CD14-positive monocyte (primary cell): ENCODE measurements around the gene STX11. TPM values are rescaled to one million over a fixed set of nuclear protein-coding genes. Genes with fewer than 3 reads are reported as not detected.
A peak's percentile ranks its signal among the peaks of the same experiment; 100 is the strongest.

Source experiments
- DNase-seq, 3 donors: peaks; one replicate each; pipeline ENCODE4 v3.0.0-alpha.2; 2011 to 2022
- H2AFZ ChIP-seq: 2 replicates; pipeline ENCODE4 v1.6.0; 2012; ENCODE audit warnings: mild to moderate bottlenecking, low read depth, low read length, inconsistent platforms; ENCODE audit not compliant: insufficient read depth, poor library complexity, severe bottlenecking
- H3K27ac ChIP-seq, 2 donors: 1 replicate in 1 of 2; 2 replicates in 1 of 2; pipeline ENCODE4 v1.5.1; 2012 to 2013; ENCODE audit warnings: low read length in 2 of 2, control low read depth in 1 of 2, inconsistent platforms in 1 of 2, low read depth in 1 of 2, mild to moderate bottlenecking in 1 of 2
- H3K27me3 ChIP-seq, 2 donors: one replicate each; pipeline versions ENCODE4 v1.6.0 to v1.6.1; 2011 to 2013; ENCODE audit warnings: low read length in 2 of 2; ENCODE audit not compliant: control insufficient read depth in 2 of 2, insufficient read depth in 2 of 2
- H3K36me3 ChIP-seq, 2 donors: replicated peaks in 1 of 2; 1 replicate in 1 of 2; 2 replicates in 1 of 2; pipeline versions ENCODE4 v1.5.1 to v1.6.1; 2012 to 2013; ENCODE audit warnings: low read length in 2 of 2, control low read depth in 1 of 2, inconsistent platforms in 1 of 2, mild to moderate bottlenecking in 1 of 2; ENCODE audit not compliant: insufficient read depth in 2 of 2, control insufficient read depth in 1 of 2
- H3K4me1 ChIP-seq, 2 donors: 1 replicate in 1 of 2; 2 replicates in 1 of 2; pipeline versions ENCODE4 v1.5.1 to v1.6.1; 2012 to 2013; ENCODE audit warnings: low read length in 2 of 2, control low read depth in 1 of 2, inconsistent platforms in 1 of 2, mild to moderate bottlenecking in 1 of 2, moderate library complexity in 1 of 2; ENCODE audit not compliant: insufficient read depth in 2 of 2, control insufficient read depth in 1 of 2
- H3K4me2 ChIP-seq: replicated peaks from 2 replicates; pipeline ENCODE3; 2012; ENCODE audit warnings: low read length, moderate library complexity, mild to moderate bottlenecking; ENCODE audit not compliant: poor library complexity, severe bottlenecking; ENCODE audit errors: extremely low read depth
- H3K4me3 ChIP-seq, 3 experiments: fragments of 200-600 bp in 1 of 3; sonication (generic) in 1 of 3; replicated peaks in 1 of 3; 1 replicate in 2 of 3; 2 replicates in 1 of 3; pipeline ENCODE4 v1.5.1; 2011 to 2013; ENCODE audit warnings: low read length in 3 of 3, mild to moderate bottlenecking in 3 of 3, control low read depth in 2 of 3, low read depth in 2 of 3, inconsistent platforms in 1 of 3, moderate library complexity in 1 of 3
- H3K79me2 ChIP-seq: 2 replicates; pipeline ENCODE4 v1.6.0; 2012; ENCODE audit warnings: mild to moderate bottlenecking, control low read depth, inconsistent platforms, low read length, moderate library complexity; ENCODE audit not compliant: insufficient read depth
- H3K9ac ChIP-seq: 2 replicates; pipeline ENCODE4 v1.6.0; 2017; ENCODE audit warnings: low read length, mild to moderate bottlenecking; ENCODE audit not compliant: insufficient read depth, poor library complexity, severe bottlenecking
- H3K9me3 ChIP-seq, 2 donors: replicated peaks in 1 of 2; 1 replicate in 1 of 2; 2 replicates in 1 of 2; pipeline versions ENCODE4 v1.5.1 to v1.6.1; 2012 to 2013; ENCODE audit warnings: low read length in 2 of 2, control low read depth in 1 of 2; ENCODE audit not compliant: control insufficient read depth in 1 of 2, insufficient read depth in 1 of 2
- H4K20me1 ChIP-seq: 2 replicates; pipeline ENCODE4 v1.6.0; 2012; ENCODE audit warnings: mild to moderate bottlenecking, low read length, control low read depth, moderate library complexity; ENCODE audit not compliant: insufficient read depth
- H3K27ac Mint-ChIP-seq, 7 donors: one replicate each; pipeline ENCODE4 v1.8.0; 2020; ENCODE audit warnings: mild to moderate bottlenecking in 7 of 7, mixed read lengths in 7 of 7, moderate library complexity in 6 of 7, inconsistent platforms in 2 of 7
- H3K27me3 Mint-ChIP-seq, 3 donors: one replicate each; pipeline ENCODE4 v1.8.0; 2021 to 2022; ENCODE audit warnings: low read depth in 3 of 3, mild to moderate bottlenecking in 3 of 3, mixed read lengths in 3 of 3, moderate library complexity in 3 of 3, inconsistent platforms in 1 of 3
- H3K36me3 Mint-ChIP-seq, 2 donors: one replicate each; pipeline ENCODE4 v1.8.0; 2020; ENCODE audit warnings: mixed read lengths in 2 of 2, inconsistent platforms in 1 of 2, mild to moderate bottlenecking in 1 of 2
- H3K4me1 Mint-ChIP-seq: one replicate; pipeline ENCODE4 v1.8.0; 2020; ENCODE audit warnings: mild to moderate bottlenecking, mixed read lengths
- H3K4me3 Mint-ChIP-seq, 2 donors: one replicate each; pipeline ENCODE4 v1.8.0; 2020; ENCODE audit warnings: mild to moderate bottlenecking in 2 of 2, mixed read lengths in 2 of 2, moderate library complexity in 1 of 2
- H3K9me3 Mint-ChIP-seq, 7 donors: one replicate each; pipeline ENCODE4 v1.8.0; 2020 to 2022; ENCODE audit warnings: mixed read lengths in 7 of 7, mild to moderate bottlenecking in 6 of 7, moderate library complexity in 6 of 7, inconsistent platforms in 2 of 7
- CTCF ChIP-seq: fragments of 200-600 bp; IDR thresholded peaks from one replicate; pipeline ENCODE4 v1.8.0; 2022; ENCODE audit warnings: antibody characterized with exemption, mild to moderate bottlenecking
- WGBS: methylation state at CpG from one replicate; pipeline ENCODE4 v1.1.5; 2013; ENCODE audit warnings: missing lambda C conversion rate; ENCODE audit not compliant: insufficient coverage; 5-methylcytosine and 5-hydroxymethylcytosine counted together
- intact Hi-C, 2 donors: fragments of 100-400 bp; cut with micrococcal nuclease; formaldehyde crosslinking; loops; one replicate each; pipeline versions ENCODE4 v1.15.0 to v1.15.1; 2023
- polyA plus RNA-seq, 3 donors: library from polyadenylated mRNA; depleted of rRNA in 1 of 3; unstranded in 2 of 3; stranded (reverse) in 1 of 3; fragments of 300-500 nt in 2 of 3; fragments of >200 nt in 1 of 3; fragmentation: Illumina TruSeq in 2 of 3; gene quantifications; 1 replicate in 2 of 3; 2 replicates in 1 of 3; pipeline ENCODE4 v1.2.3, GENCODE V29; 2012 to 2021

Gene STX11
- polyA plus RNA-seq, 3 donors = 276 to 372 (median 367) TPM

- Histone ChIP-seq H3K27me3 (no peaks in the 10 kb centered on the region), H3K4me1 (peaks cover 94 to 100% of the 10 kb centered on the region in 2 donors), H3K27ac (peak overlapping the region; percentile 63 to 83), H3K4me2 (peak overlapping the region; percentile 92), H4K20me1 (peaks cover 99% of the 10 kb centered on the region), H3K79me2 (peaks cover 97% of the 10 kb centered on the region), H3K9me3 (no peaks in the 10 kb centered on the region), H3K36me3 (peaks cover 29 to 60% of the 10 kb centered on the region in 2 donors), H3K4me3 (peak overlapping the region in 2 of 3 experiments; percentile 29 to 90), H2AFZ (no peak overlapping the region), H3K9ac (no peak overlapping the region)
- H3K36me3 Mint-ChIP-seq = peaks cover 60 to 65% of the 10 kb centered on the region in 2 donors
- TF ChIP-seq CTCF = no peak
- no peaks in the 10 kb centered on the region for H3K27me3 Mint-ChIP-seq
- peaks cover 0 to 3% (median 0%) of the 10 kb centered on the region in 7 donors for H3K9me3 Mint-ChIP-seq
- intact Hi-C loops = loop anchor here (5.0 to 10.0 kb wide), 3 partner anchors 58 to 195 kb away; partner anchors contain the start of gene SF3B5 (in 1 of the 2)
- H3K4me3 Mint-ChIP-seq = peak overlapping the region; percentile 67 to 76
- peak overlapping the region; percentile 93 to 99 (median 97) for H3K27ac Mint-ChIP-seq
- no CpG with 5 or more reads among the region's 4 CpGs for WGBS
- H3K4me1 Mint-ChIP-seq = peaks cover 85% of the 10 kb centered on the region
- DNase-seq = peak; percentile 56 to 75 (median 62)
These were observed 9.4 kb downstream of the STX11 start for GRCh38 chr6:144159742-144160141.

- no peak for DNase-seq
- H3K79me2 ChIP-seq = peaks cover 97% of the 10 kb centered on the region
- Mint-ChIP-seq H3K9me3 (peaks cover 0 to 5% (median 0%) of the 10 kb centered on the region in 7 donors), H3K36me3 (peaks cover 56 to 62% of the 10 kb centered on the region in 2 donors), H3K4me3 (no peak overlapping the region), H3K27ac (peak overlapping the region; percentile 54 to 99 (median 96)), H3K4me1 (peaks cover 84% of the 10 kb centered on the region), H3K27me3 (no peaks in the 10 kb centered on the region)
- H3K4me3 ChIP-seq = peak overlapping the region in 1 of 3 experiments; percentile 90
- intact Hi-C loops = no loop called here
- no peak overlapping the region for H3K9ac ChIP-seq
- peak overlapping the region; percentile 92 for H3K4me2 ChIP-seq
- WGBS = no CpG with 5 or more reads among the region's 2 CpGs
- H3K27me3 ChIP-seq = no peaks in the 10 kb centered on the region
- peaks cover 29 to 58% of the 10 kb centered on the region in 2 donors for H3K36me3 ChIP-seq
- H2AFZ ChIP-seq = no peak overlapping the region
- peaks cover 99% of the 10 kb centered on the region for H4K20me1 ChIP-seq
- TF ChIP-seq CTCF = no peak
- H3K27ac ChIP-seq = peak overlapping the region; percentile 63 to 83
- peaks cover 86 to 100% of the 10 kb centered on the region in 2 donors for H3K4me1 ChIP-seq
- H3K9me3 ChIP-seq = no peaks in the 10 kb centered on the region
These were observed 10.2 kb downstream of the STX11 start for GRCh38 chr6:144160431-144161005.
